Testis (tissue), 2 donors: Measurements from ENCODE around the gene MOV10L1.

Source experiments
- POLR2A ChIP-seq: fragments of 450-650 bp; IDR thresholded peaks from one replicate; pipeline ENCODE4 v1.6.1; 2017; ENCODE audit warnings: antibody characterized with exemption, mild to moderate bottlenecking, moderate library complexity
- TF ChIP-seq, protein P1 (sequence below), 3 experiments: fragments of 450-650 bp in 2 of 3; fragments of 200-600 bp in 1 of 3; sonication (generic) in 1 of 3; IDR thresholded peaks; one replicate each; pipeline ENCODE4 v1.5.1; 2016 to 2019; ENCODE audit warnings: antibody characterized with exemption in 3 of 3, mild to moderate bottlenecking in 2 of 3, moderate library complexity in 1 of 3

DNA sequence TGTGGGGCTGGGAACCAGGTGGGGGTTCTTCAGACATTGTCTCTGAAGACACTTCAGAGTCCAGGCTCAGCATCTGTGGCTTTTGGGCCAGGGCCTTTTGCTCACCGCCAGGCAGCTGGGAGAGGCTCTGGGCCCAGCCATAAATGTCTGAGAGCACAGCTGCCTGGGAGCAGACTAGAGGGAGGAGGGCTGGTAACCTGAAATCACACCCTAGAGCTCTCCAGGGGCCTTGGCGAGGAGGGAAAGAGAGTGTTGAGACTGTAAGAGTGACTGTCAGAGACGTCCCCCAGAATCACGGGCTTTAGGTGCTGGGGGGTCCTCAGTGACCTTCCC, 100.0 kb downstream of the MOV10L1 start:
- TF ChIP-seq, protein P1, sequence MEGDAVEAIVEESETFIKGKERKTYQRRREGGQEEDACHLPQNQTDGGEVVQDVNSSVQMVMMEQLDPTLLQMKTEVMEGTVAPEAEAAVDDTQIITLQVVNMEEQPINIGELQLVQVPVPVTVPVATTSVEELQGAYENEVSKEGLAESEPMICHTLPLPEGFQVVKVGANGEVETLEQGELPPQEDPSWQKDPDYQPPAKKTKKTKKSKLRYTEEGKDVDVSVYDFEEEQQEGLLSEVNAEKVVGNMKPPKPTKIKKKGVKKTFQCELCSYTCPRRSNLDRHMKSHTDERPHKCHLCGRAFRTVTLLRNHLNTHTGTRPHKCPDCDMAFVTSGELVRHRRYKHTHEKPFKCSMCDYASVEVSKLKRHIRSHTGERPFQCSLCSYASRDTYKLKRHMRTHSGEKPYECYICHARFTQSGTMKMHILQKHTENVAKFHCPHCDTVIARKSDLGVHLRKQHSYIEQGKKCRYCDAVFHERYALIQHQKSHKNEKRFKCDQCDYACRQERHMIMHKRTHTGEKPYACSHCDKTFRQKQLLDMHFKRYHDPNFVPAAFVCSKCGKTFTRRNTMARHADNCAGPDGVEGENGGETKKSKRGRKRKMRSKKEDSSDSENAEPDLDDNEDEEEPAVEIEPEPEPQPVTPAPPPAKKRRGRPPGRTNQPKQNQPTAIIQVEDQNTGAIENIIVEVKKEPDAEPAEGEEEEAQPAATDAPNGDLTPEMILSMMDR (IDR thresholded peaks at IDR 0.05) = no peak
- no peak for TF ChIP-seq POLR2A
